VCaP (cell line): ENCODE data around the gene VPS4A.

Experiments
- H3K27ac ChIP-seq: fragments of 450-650 bp; 2 replicates; pipeline ENCODE4 v1.5.1; 2017
- CTCF ChIP-seq: fragments of 450-650 bp; conservative IDR thresholded peaks from 2 replicates; pipeline ENCODE4 v1.5.1; 2017; ENCODE audit warnings: mild to moderate bottlenecking, moderate library complexity

The VPS4A gene

GRCh38 chr16:69329369-69330285 lies 18.5 kb downstream of the VPS4A start:
- peak overlapping the region; percentile 84 for H3K27ac ChIP-seq

GRCh38 chr16:69330286-69331109 lies 19.3 kb downstream of the VPS4A start, which contains the start of gene PDF:
Gene PDF, minus strand, starts transcription at chr16:69330588. Its CDS starts 18 bp downstream, at chr16:69330570.
- H3K27ac ChIP-seq: peak within 1 kb of the TSS; percentile 84
- TF ChIP-seq CTCF: no peak

More at GRCh38 chr16:69329369-69330285, 18.5 kb downstream of the VPS4A start:
- no peak for TF ChIP-seq CTCF

GRCh38 chr16:69334696-69335095 lies 23.5 kb downstream of the VPS4A start:
- H3K27ac ChIP-seq: no peak overlapping the region
- no peak for TF ChIP-seq CTCF

GRCh38 chr16:69338557-69339288 lies 27.6 kb downstream of the VPS4A start:
- no peak for TF ChIP-seq CTCF
- peak overlapping the region; percentile 90 for H3K27ac ChIP-seq

GRCh38 chr16:69339289-69340094 lies 28.3 kb downstream of the VPS4A start, which contains the start of the genes COG8 and NIP7:
Gene COG8, minus strand, starts transcription at chr16:69339564. Its CDS starts 12 bp downstream, at chr16:69339552.
Gene NIP7, plus strand, starts transcription at chr16:69339772. Its CDS starts 58 bp downstream, at chr16:69339830.
- peak; percentile 77 for TF ChIP-seq CTCF

GRCh38 chr16:69340095-69340644 lies 29.0 kb downstream of the VPS4A start:
- peak overlapping the region; percentile 90 for H3K27ac ChIP-seq
- no peak for TF ChIP-seq CTCF

More at GRCh38 chr16:69339289-69340094, 28.3 kb downstream of the VPS4A start, which contains the start of the genes COG8 and NIP7:
- peak within 1 kb of the TSS; percentile 90 for H3K27ac ChIP-seq
